ENCODE results near the gene AQP5.

The AQP5 gene

DNA sequence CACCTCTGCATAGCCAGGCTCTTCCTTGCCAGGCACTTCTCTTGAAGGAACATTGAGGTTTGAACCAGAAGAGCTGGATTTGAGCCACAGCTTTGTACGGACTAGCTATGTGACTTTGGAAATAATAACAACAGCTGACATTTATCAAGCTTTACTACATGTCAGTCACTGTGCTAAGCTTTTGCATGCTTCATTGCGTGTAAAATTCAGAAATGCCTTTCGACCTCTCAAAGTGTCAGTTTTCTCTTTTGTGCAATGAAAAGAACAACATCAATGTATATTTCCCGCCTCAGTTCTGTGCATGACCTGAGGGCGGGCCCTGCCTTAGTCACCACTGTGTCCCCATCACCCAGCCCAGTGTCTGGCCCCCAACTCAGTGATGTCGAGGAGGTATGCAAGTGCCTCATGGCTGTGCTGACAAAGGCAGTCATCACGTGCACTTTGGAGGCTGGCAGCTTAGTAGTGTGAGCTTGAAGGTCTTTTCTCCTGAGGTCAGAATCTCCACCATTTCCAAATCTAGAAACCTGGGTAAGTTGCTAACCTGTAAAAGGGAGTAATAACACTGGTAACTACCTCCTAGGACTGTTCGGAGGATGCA, 29.0 kb upstream of the AQP5 start:
- no peak for DNase-seq

DNA sequence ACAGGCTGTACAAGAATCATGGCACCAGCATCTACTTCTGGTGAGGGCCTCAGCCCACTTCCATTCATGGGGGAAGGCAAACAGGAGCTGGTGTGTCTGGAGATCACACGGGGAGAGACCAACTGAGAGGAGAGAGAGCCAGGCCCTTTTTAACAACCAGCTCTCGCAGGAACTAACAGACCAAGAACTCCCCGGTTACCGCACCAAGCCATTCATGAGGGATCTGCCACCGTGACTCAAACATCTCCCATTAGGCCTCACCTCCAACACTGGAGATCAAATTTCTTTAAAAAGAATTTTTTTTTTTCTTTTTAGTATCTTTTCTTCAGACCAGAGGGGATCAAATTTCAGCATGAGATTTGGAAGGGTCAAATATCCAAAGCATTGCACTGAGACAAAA, 27.9 kb upstream of the AQP5 start:
- no peak for DNase-seq

DNA sequence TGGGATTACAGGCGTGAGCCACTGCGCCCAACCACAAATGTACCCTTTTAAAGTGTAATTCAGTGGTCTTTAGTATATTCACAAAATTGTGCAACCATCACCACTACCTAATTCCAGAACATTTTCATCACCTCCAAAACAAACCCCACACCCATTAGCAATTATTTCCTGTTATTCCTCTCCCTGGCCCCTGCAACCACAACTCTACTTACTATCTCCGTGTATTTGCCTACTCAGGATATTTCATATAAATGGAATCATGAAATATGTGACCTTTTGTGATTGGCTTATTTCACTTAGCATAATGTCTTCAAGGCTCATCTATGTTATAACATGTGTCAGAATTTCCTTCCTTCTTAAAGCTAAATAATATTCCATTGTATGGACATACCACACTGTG, 27.2 kb upstream of the AQP5 start:
- no peak for DNase-seq

DNA sequence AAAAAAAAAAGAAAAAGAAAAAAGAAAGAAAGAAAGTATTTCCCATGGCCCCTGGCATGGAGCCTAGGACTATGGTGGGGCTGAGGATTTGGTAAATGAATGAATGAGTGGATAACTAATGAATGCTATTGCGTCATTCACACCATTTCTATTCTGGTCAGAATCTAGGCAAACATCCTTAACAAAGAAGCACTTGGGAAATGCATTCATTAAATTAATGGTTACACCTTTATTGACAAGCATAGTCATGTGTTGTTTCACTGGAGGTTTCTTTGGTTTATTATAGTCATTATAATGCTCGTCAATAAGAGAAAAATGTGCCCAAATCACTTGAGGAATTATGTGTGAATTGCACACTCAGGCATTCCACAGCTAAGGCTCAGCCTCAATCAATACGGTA, 24.7 kb upstream of the AQP5 start:
- no peak for DNase-seq

GRCh38 chr12:49937639-49938300, 23.9 kb upstream of the AQP5 start:
- DNase-seq: no peak

- no peak for DNase-seq
Observed at GRCh38 chr12:49939307-49939706, 22.4 kb upstream of the AQP5 start.

- DNase-seq: no peak
Observed at GRCh38 chr12:49939707-49940106, 22.0 kb upstream of the AQP5 start.

DNA sequence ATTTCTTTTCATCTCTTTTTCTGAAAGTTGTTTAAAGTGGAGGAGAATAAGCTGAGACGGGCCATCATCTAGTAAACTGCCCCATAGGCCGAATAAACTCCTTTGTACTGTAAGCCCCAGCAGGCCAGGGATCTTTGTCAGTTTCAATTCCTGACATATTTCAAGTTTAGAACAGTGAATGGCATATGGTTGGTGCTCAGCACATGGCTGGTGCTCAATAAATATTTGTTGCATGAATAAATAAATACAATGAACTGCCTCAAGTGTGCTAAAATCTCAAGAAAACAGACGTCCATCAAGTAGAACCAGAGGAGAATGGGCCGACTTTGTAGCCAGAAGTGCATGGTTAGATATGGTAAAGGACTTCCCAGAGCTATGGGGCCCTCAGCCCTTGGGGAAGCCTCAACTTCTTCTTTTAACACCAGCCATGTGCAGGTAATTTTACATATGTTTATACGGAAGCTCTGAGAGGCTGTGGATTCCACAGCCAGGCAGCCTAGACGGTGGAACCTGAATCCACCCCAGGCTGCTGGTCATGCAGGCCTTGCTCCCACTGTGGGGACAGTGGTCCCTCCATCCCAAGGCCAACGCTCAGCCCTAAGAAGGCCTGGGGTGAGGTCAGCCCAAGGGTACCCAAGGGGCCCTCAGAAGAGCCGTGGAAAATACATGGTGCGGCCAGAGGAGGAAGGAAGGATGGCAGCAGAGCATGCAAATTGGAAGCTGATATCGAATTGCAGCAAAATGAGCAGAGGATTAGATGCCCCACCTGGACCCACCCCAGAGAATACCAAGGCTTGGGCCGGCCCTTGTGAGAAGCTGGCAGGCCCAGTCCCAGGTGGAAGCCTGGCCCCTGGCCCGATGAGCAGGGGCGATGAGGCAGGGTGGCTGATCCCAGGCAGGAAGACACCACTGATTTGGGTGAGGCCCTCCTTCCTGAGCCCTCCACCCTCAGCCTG, 19.8 kb upstream of the AQP5 start:
- DNase-seq: no peak

GRCh38 chr12:49942512-49942893, 19.2 kb upstream of the AQP5 start:
- no peak for DNase-seq

GRCh38 chr12:49942921-49943624, 18.6 kb upstream of the AQP5 start:
- DNase-seq: no peak

GRCh38 chr12:49943625-49943960, 18.1 kb upstream of the AQP5 start:
- no peak for DNase-seq

- no peak for DNase-seq
Observed at GRCh38 chr12:49944046-49944445, 17.6 kb upstream of the AQP5 start.

- DNase-seq: no peak
Observed at GRCh38 chr12:49944718-49945117, 17.0 kb upstream of the AQP5 start.

DNA sequence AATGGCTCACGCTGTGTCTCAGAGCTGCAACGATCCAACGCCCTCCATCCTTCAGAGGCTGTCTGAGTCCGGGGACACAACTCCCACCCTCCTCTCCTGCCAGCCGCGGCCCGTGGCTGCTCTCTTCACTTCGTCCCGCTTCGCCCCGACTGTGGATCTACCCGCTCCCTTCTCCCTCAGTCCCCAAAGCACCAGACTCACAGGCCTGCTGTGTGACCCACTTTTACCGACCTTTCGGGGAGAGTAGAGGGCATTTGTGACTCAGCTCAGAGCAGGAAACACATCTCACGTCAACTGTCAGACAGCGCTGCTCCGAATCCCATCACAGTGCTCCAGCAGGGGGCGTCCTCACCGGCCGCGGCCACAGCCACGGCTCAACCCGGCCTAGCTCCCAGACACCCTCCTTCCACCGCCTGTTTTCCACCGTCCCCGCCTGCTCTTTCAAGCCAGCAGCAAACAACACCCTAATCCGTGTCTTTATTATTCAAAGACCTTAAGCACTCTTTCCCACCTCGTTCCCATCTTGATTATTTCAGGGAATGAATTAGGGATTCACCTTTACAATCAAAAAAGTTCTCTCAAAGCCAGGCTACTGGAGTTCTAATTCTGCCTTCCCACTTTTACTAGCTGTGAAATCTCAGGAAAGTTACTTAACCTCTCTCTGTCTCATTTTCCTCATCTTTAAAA, 16.1 kb upstream of the AQP5 start:
- peak; percentile 68 for DNase-seq

DNA sequence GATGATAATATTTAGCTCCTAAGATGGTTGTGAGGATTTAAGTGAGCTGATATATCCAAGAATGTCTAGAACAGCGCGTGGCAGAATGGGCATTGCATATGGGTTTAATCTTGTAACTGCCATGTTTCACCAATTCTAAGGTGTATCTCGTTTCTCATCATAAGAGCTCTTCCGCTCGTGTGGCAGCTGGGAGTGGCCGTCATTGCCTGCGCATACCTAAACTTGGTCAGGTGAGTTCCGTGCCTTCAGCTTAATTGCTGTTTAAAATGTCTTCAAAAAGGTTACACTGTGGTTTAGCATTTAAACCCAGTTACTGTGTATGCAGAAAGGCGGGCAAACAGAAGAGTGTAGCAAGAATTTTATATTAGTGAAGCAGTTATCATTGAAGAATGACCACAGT, 15.6 kb upstream of the AQP5 start:
- DNase-seq: no peak

DNA sequence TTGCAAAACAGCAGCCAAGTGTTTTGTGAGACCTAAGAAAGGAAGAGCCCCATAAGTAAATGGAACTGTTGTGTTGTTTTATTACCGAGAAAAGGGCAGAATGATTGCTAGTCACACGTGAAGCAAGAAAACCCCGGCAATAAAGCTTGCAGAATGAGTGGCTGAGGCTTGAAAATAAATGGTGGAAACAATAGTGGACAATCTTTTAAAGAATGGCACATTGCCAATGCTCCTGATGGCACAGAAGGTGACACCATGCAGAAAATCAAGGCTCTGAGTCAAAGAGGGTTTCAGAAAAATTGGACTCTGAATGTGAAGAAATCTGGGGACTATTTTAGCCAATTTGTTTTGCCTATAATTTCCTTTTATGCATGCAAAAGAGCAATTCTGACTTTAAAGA, 15.2 kb upstream of the AQP5 start:
- no peak for DNase-seq

- no peak for DNase-seq
Observed at GRCh38 chr12:49947593-49948226, 14.0 kb upstream of the AQP5 start.

DNA sequence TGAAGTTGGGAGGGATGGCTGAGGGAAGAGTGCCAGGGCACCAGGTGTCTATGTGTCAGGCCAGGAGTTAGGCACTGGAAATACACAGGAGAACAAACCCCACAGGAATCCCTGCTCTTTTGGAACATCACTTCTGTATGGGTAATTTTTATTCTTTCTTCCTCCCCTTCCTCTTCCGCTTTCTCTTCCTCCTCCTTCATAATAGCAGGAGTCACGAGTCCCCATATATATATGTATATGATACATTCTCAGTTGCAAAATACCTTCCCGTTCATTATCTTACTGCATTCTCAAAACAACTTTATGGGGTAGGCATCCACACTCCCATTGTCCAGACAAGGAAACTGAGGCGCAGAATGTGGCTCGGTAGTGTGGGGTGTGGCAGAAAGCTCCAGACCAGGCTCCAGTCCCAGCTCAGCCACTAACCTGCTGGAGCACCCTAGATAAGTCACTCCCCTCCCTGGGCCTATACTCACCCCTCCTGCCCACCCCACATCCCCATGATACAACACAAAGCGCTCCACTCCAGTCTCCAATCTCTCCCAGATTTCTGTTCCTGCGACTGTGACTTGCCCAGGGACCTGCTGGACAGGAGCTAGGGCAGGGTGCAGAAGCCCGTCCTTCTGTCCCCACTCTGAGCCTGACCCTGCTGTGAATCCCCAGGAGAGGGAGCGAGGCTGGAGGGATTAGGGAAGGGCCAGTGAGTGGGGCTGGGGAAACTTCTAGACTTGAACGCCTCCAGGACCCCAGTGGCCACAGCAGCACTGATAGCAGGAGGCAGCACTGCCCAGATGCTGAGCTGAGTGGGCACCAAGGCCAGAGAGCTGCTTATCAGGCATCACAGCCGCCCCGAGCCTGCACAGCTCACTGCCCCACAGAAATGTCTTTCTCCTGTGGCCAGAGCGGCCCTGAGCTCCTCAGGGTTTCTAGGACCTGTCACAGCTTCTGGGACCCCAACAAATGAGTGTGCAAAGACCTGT, 12.5 kb upstream of the AQP5 start:
- DNase-seq: no peak

DNA sequence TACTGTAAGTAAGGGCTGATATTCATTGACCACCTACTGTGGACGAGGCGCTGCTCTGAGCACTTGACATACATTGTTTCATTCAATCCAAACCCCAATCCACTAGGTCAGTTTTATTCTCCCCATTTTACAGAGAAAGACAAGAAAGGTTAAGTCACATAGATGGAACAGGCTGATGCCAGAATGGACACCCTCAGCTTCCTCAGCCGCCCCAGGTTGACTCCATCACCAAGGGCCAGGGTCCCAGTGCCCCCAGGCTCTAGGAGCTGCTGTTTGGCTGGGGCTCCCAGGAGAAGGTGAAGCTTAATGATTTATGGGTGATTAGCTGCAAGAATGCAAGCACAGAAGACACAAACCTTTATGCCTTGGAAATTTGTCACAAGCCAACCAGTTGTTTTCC, 11.8 kb upstream of the AQP5 start:
- DNase-seq: no peak

GRCh38 chr12:49950273-49951251, 11.1 kb upstream of the AQP5 start, which contains the start of gene AQP2:
Gene AQP2 (plus strand): TSS chr12:49950737. CDS start chr12:49950831, 94 bp downstream.
- DNase-seq: no peak
